ENCODE data around the gene RAD23A.
A peak's percentile ranks its signal among the peaks of the same experiment; 100 is the strongest.
"Not testable (repeated sequence)": the region's sequence is repeated elsewhere in the genome, so short reads cannot be mapped to it uniquely, and the experiment has no call there.

RAD23A gene

GRCh38 chr19:12937927-12938778, 7.5 kb upstream of the RAD23A start, which contains the start of gene CALR:
Gene CALR (plus strand): TSS chr19:12938609. CDS start chr19:12938680, 71 bp downstream.
- DNase-seq, result peak; percentile 99

GRCh38 chr19:12938779-12939601, 6.7 kb upstream of the RAD23A start:
- no peak for DNase-seq

GRCh38 chr19:12939975-12940423, 5.7 kb upstream of the RAD23A start:
- DNase-seq, result no peak

GRCh38 chr19:12940897-12941296, 4.8 kb upstream of the RAD23A start:
- no peak for DNase-seq

GRCh38 chr19:12943437-12944044, 2.1 kb upstream of the RAD23A start:
- no peak for DNase-seq

- no peak for DNase-seq
These were observed 1.5 kb upstream of the RAD23A start for GRCh38 chr19:12944104-12944674.

- DNase-seq, result peak; percentile 84
These were observed 545 bp downstream of the RAD23A start for GRCh38 chr19:12946092-12946721.

- DNase-seq, result no peak
These were observed 1.3 kb downstream of the RAD23A start for GRCh38 chr19:12946731-12947496.

- DNase-seq, result no peak
These were observed 2.3 kb downstream of the RAD23A start for GRCh38 chr19:12947702-12948611.

GRCh38 chr19:12948612-12949362, 3.1 kb downstream of the RAD23A start:
- no peak for DNase-seq

- DNase-seq, result no peak
These were observed 4.0 kb downstream of the RAD23A start for GRCh38 chr19:12949363-12950283.

- not testable (repeated sequence) for DNase-seq
These were observed 6.4 kb downstream of the RAD23A start for GRCh38 chr19:12952050-12952449.

GRCh38 chr19:12952488-12953137, 7.0 kb downstream of the RAD23A start:
- DNase-seq, result peak; percentile 58

- peak; percentile 83 for DNase-seq
These were observed 7.6 kb downstream of the RAD23A start for GRCh38 chr19:12953138-12953798.

- no peak for DNase-seq
These were observed 8.3 kb downstream of the RAD23A start for GRCh38 chr19:12953799-12954611.

GRCh38 chr19:12954612-12954962, 8.9 kb downstream of the RAD23A start:
- DNase-seq, result no peak

GRCh38 chr19:12955575-12955974, 9.9 kb downstream of the RAD23A start:
- DNase-seq, result not testable (repeated sequence)
